Activated T-helper 17 cell treated with anti-CD3 and anti-CD28 coated beads, Interleukin-2, amount 50 U/mL, for 72 hours (primary cell): ENCODE data around the gene CEP295NL. TPM values are rescaled to one million over a fixed set of nuclear protein-coding genes. Genes with fewer than 3 reads are reported as not detected.

ENCODE experiments used
- ATAC-seq: fragments of 150-1000 bp; cut with Tn5 transposase; replicated peaks from 2 replicates; pipeline ENCODE4 v1.10.0; 2021; ENCODE audit warnings: mild to moderate bottlenecking, moderate library complexity
- H3K27ac Mint-ChIP-seq: one replicate; pipeline ENCODE4 v1.8.0; 2022; ENCODE audit warnings: mixed read lengths
- H3K27me3 Mint-ChIP-seq: one replicate; pipeline ENCODE4 v1.8.0; 2022; ENCODE audit warnings: mixed read lengths
- H3K36me3 Mint-ChIP-seq: one replicate; pipeline ENCODE4 v1.8.0; 2022; ENCODE audit warnings: low read depth, mild to moderate bottlenecking, mixed read lengths
- H3K4me1 Mint-ChIP-seq: one replicate; pipeline ENCODE4 v1.8.0; 2022; ENCODE audit warnings: mixed read lengths
- H3K4me3 Mint-ChIP-seq: one replicate; pipeline ENCODE4 v1.8.0; 2022; ENCODE audit warnings: mild to moderate bottlenecking, mixed read lengths
- H3K9me3 Mint-ChIP-seq: one replicate; pipeline ENCODE4 v1.8.0; 2022; ENCODE audit warnings: mixed read lengths
- total RNA-seq, 2 donors: library from RNA; stranded (reverse); gene quantifications; one replicate each; pipeline ENCODE4 v1.2.3, GENCODE V29; 2022

CEP295NL gene
- total RNA-seq, 2 donors from 2014 or later: not detected

DNA sequence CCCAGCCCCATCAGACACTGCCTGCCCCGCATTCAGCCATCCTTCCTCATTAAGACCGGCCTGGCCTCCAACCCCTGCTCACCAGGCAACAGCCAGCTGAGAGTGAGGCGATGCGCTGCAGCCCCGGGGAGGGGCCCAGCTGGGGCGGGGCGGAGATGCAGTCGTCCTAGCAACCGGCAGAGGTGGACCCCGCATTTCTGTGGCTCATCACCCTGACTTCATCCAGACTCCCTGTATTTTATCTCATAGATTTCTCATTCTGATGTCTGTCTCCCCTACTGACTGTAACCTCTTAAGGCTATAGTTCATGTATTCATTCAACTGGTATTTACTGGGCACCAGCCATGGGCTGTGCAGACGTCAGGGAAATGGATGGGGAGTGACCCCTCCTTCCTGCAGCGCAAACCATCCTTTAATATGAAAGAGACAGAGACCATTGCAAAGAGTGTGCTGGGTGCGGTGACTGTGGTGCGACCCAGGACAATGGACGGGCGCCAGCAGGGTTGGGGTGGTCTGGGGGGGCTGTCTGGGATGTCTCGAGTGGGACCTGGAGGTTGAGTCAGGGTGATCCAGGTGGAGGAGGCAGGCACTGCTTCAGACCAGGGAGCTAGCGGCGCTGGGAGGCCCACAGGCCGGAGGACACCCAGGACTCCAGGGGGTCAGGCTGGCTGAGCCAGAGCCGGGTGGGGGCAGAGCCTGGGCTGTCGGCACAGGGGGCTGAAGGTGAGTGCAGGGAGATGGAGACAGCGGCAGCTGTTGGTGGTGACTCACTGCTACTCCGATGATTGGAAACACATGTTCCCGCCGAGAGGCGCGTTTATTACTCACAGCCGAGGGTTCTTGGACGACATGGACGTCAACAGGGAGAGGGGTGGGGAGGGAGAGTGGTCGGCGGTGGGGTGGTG, 32.7 kb upstream of the CEP295NL start:
- H3K4me3 Mint-ChIP-seq: no peak overlapping the region
- no peaks in the 10 kb centered on the region for H3K9me3 Mint-ChIP-seq
- peaks cover 3% of the 10 kb centered on the region for H3K27me3 Mint-ChIP-seq
- H3K36me3 Mint-ChIP-seq: no peaks in the 10 kb centered on the region
- H3K27ac Mint-ChIP-seq: peak overlapping the region; percentile 54
- peaks cover 4% of the 10 kb centered on the region for H3K4me1 Mint-ChIP-seq
- no peak for ATAC-seq

DNA sequence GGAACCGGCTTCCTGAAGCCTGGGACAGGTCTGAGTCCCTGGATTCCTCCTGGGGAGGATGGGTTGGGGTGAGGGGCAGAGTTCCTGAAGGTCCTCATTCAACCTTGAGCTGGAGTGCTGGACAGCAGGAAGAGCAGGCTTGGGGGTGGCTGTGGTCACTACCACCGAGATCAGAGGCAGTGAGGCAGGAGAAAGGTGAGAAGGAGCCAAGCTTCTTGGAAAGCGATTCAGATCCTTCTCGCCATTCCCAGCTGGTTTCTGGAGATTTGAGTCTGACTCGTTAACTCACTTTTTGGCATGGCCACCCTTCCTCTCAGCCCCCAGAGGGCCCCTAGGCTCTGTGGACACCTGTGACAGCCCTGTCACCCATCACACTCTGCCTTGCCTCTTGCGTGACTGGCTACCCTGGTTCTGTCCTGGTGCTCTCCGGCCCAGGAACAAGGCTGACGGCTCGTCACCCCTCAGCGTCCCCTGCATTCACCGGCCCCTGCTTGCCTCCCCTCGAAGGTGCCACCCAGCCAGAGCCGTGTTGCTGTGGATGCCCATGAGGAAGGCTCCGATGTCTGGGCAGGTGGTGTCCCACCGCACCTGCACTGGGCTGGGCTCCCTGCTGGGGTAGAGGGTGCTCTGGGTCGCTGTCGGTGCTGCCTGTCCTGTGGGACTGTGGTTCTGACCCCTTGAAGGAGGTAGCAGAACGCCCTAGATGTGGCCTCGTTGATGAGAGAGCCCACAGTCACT, 31.8 kb upstream of the CEP295NL start:
- H3K36me3 Mint-ChIP-seq: no peaks in the 10 kb centered on the region
- H3K27me3 Mint-ChIP-seq: peaks cover 3% of the 10 kb centered on the region
- ATAC-seq: no peak
- no peaks in the 10 kb centered on the region for H3K9me3 Mint-ChIP-seq
- peak overlapping the region; percentile 74 for H3K27ac Mint-ChIP-seq
- H3K4me3 Mint-ChIP-seq: peak overlapping the region; percentile 64
- peaks cover 4% of the 10 kb centered on the region for H3K4me1 Mint-ChIP-seq

GRCh38 chr17:78933959-78934568, 31.1 kb upstream of the CEP295NL start:
- H3K27me3 Mint-ChIP-seq: peaks cover 3% of the 10 kb centered on the region
- H3K9me3 Mint-ChIP-seq: no peaks in the 10 kb centered on the region
- H3K36me3 Mint-ChIP-seq: no peaks in the 10 kb centered on the region
- H3K27ac Mint-ChIP-seq: peak overlapping the region; percentile 92
- H3K4me3 Mint-ChIP-seq: peak overlapping the region; percentile 64
- ATAC-seq: no peak
- H3K4me1 Mint-ChIP-seq: peaks cover 4% of the 10 kb centered on the region

- H3K36me3 Mint-ChIP-seq: no peaks in the 10 kb centered on the region
- peaks cover 3% of the 10 kb centered on the region for H3K27me3 Mint-ChIP-seq
- H3K9me3 Mint-ChIP-seq: no peaks in the 10 kb centered on the region
- peak overlapping the region; percentile 92 for H3K27ac Mint-ChIP-seq
- peak overlapping the region; percentile 64 for H3K4me3 Mint-ChIP-seq
- H3K4me1 Mint-ChIP-seq: peaks cover 4% of the 10 kb centered on the region
- ATAC-seq: peak; percentile 100
Observed at GRCh38 chr17:78933025-78933958, 30.3 kb upstream of the CEP295NL start.

- H3K4me1 Mint-ChIP-seq: peaks cover 4% of the 10 kb centered on the region
- no peak overlapping the region for H3K27ac Mint-ChIP-seq
- ATAC-seq: no peak
- no peak overlapping the region for H3K4me3 Mint-ChIP-seq
- no peaks in the 10 kb centered on the region for H3K9me3 Mint-ChIP-seq
- H3K27me3 Mint-ChIP-seq: peaks cover 4% of the 10 kb centered on the region
- no peaks in the 10 kb centered on the region for H3K36me3 Mint-ChIP-seq
Observed at GRCh38 chr17:78929908-78930775, 27.1 kb upstream of the CEP295NL start.

- Mint-ChIP-seq H3K27ac (no peak overlapping the region), H3K4me3 (no peak overlapping the region), H3K4me1 (peaks cover 4% of the 10 kb centered on the region), H3K36me3 (no peaks in the 10 kb centered on the region), H3K9me3 (no peaks in the 10 kb centered on the region), H3K27me3 (peaks cover 4% of the 10 kb centered on the region)
- ATAC-seq: no peak
Observed at GRCh38 chr17:78925662-78926555, 22.9 kb upstream of the CEP295NL start.

DNA sequence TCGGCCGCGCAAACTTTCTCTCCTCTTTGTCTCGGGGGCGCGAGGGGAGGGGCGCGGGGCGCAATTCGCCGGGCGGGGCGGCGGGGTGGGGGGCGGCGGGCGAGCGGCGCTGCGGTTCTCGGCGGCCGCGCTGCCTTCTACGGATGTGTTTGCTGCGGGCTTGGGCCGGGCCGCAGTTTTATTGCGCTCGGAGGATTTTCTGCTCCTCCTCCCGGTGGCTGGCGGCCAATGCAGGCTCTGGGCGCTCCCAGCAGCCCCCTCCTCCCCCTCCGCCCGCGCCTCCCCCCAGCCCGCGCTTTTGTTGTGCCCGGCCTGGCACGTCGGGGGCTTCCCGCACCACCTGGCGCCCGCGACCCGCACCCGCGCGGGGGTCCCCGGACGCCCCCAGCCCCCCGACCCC, 22.2 kb upstream of the CEP295NL start, which contains the start of gene TIMP2:
Gene TIMP2 (minus strand): TSS at position 154 of the 400 bp plus-strand sequence. CDS start 299 bp downstream, outside the sequence.
- Mint-ChIP-seq H3K4me3 (peak within 1 kb of the TSS; percentile 55), H3K9me3 (no peaks in the 10 kb centered on the region), H3K4me1 (peaks cover 4% of the 10 kb centered on the region), H3K36me3 (no peaks in the 10 kb centered on the region), H3K27ac (no peak within 1 kb of the TSS), H3K27me3 (peaks cover 4% of the 10 kb centered on the region)
- ATAC-seq: peak; percentile 68

- Mint-ChIP-seq H3K9me3 (no peaks in the 10 kb centered on the region), H3K27me3 (peaks cover 4% of the 10 kb centered on the region), H3K4me1 (peaks cover 8% of the 10 kb centered on the region), H3K36me3 (no peaks in the 10 kb centered on the region), H3K27ac (no peak overlapping the region), H3K4me3 (peak overlapping the region; percentile 55)
- ATAC-seq: peak; percentile 20
Observed at GRCh38 chr17:78924481-78925151, 21.6 kb upstream of the CEP295NL start.

- Mint-ChIP-seq H3K27me3 (peaks cover 4% of the 10 kb centered on the region), H3K9me3 (no peaks in the 10 kb centered on the region), H3K4me1 (peaks cover 8% of the 10 kb centered on the region), H3K4me3 (peak overlapping the region; percentile 55), H3K36me3 (no peaks in the 10 kb centered on the region), H3K27ac (no peak overlapping the region)
- ATAC-seq: peak; percentile 74
Observed at GRCh38 chr17:78923660-78924453, 20.9 kb upstream of the CEP295NL start.

GRCh38 chr17:78922816-78923498, 20.0 kb upstream of the CEP295NL start:
- no peaks in the 10 kb centered on the region for H3K9me3 Mint-ChIP-seq
- peaks cover 8% of the 10 kb centered on the region for H3K4me1 Mint-ChIP-seq
- H3K27ac Mint-ChIP-seq: no peak overlapping the region
- peaks cover 2% of the 10 kb centered on the region for H3K27me3 Mint-ChIP-seq
- no peaks in the 10 kb centered on the region for H3K36me3 Mint-ChIP-seq
- peak overlapping the region; percentile 55 for H3K4me3 Mint-ChIP-seq
- ATAC-seq: no peak

GRCh38 chr17:78921437-78921971, 18.5 kb upstream of the CEP295NL start:
- Mint-ChIP-seq H3K4me3 (no peak overlapping the region), H3K9me3 (no peaks in the 10 kb centered on the region), H3K27ac (no peak overlapping the region), H3K27me3 (no peaks in the 10 kb centered on the region), H3K4me1 (peaks cover 8% of the 10 kb centered on the region), H3K36me3 (no peaks in the 10 kb centered on the region)
- ATAC-seq: no peak
